Gastroesophageal sphincter (tissue), 4 donors: Measurements from ENCODE around the gene ALOX12B. TPM values are rescaled to one million over a fixed set of nuclear protein-coding genes. Genes with fewer than 3 reads are reported as not detected.

Experiments used
- ATAC-seq: fragments of 150-250 bp; one replicate; pipeline ENCODE4 v1.9.1; 2016; ENCODE audit warnings: mild to moderate bottlenecking, moderate library complexity
- H3K27ac ChIP-seq, 4 donors: fragments of 200-600 bp; sonication (generic) in 3 of 4; 1 replicate in 3 of 4; 2 replicates in 1 of 4; pipeline ENCODE4 v1.5.1; 2016 to 2019
- H3K27me3 ChIP-seq: fragments of 200-600 bp; sonication (generic); one replicate; pipeline ENCODE4 v1.5.1; 2019
- H3K36me3 ChIP-seq, 2 donors: fragments of 200-600 bp; sonication (generic); one replicate each; pipeline ENCODE4 v1.5.1; 2019; ENCODE audit warnings: control low read depth in 1 of 2
- H3K4me1 ChIP-seq, 3 donors: fragments of 200-600 bp; sonication (generic); 1 replicate in 2 of 3; 2 replicates in 1 of 3; pipeline ENCODE4 v1.5.1; 2016 to 2019; ENCODE audit warnings: control low read depth in 2 of 3
- H3K4me3 ChIP-seq, 2 donors: fragments of 200-600 bp; sonication (generic); one replicate each; pipeline ENCODE4 v1.5.1; 2019; ENCODE audit warnings: mild to moderate bottlenecking in 1 of 2, moderate library complexity in 1 of 2
- H3K9me3 ChIP-seq, 3 donors: fragments of 200-600 bp; sonication (generic); one replicate each; pipeline ENCODE4 v1.5.1; 2017 to 2019; ENCODE audit warnings: control low read depth in 2 of 3
- CTCF ChIP-seq, 4 experiments: fragments of 200-600 bp in 2 of 4; fragments of 450-650 bp in 2 of 4; sonication (generic) in 1 of 4; IDR thresholded peaks; one replicate each; pipeline ENCODE4 v1.5.1; 2017 to 2019; ENCODE audit warnings: antibody characterized with exemption in 4 of 4, mild to moderate bottlenecking in 2 of 4, moderate library complexity in 2 of 4
- EP300 ChIP-seq: sonication (generic); formaldehyde crosslinking; IDR thresholded peaks from one replicate; pipeline ENCODE4 v1.6.1; 2017; ENCODE audit warnings: antibody characterized with exemption, mild to moderate bottlenecking
- POLR2A ChIP-seq, 2 donors: fragments of 450-650 bp; IDR thresholded peaks; one replicate each; pipeline ENCODE4 v1.6.1; 2017; ENCODE audit warnings: antibody characterized with exemption in 2 of 2, mild to moderate bottlenecking in 2 of 2, moderate library complexity in 1 of 2
- POLR2AphosphoS5 ChIP-seq: sonication (generic); formaldehyde crosslinking; IDR thresholded peaks from one replicate; pipeline ENCODE4 v1.6.1; 2017; ENCODE audit warnings: antibody characterized with exemption
- WGBS, 2 donors: methylation state at CpG; one replicate each; pipeline ENCODE4 v1.1.5; 2018; ENCODE audit warnings: low coverage in 1 of 2; 5-methylcytosine and 5-hydroxymethylcytosine counted together
- total RNA-seq, 4 donors: library from RNA; depleted of rRNA; stranded (reverse); fragments of >200 nt; gene quantifications; one replicate each; pipeline ENCODE4 v1.1.0, GENCODE V29; 2016

The ALOX12B gene
- total RNA-seq, 4 donors from 2014 or later, result 0.17 TPM; not detected in 3

- 57% methylated on average over 2 of the region's 8 CpGs; no CpG with 5 or more reads in 1 of the 2 donors for WGBS, 2 donors
- ATAC-seq, result no peak
- Histone ChIP-seq H3K4me3 (no peak overlapping the region), H3K36me3 (no peaks in the 10 kb centered on the region), H3K27ac (no peak overlapping the region), H3K4me1 (no peaks in the 10 kb centered on the region), H3K9me3 (no peaks in the 10 kb centered on the region), H3K27me3 (peaks cover 57% of the 10 kb centered on the region)
- no peak for TF ChIP-seq CTCF (IDR thresholded peaks at IDR 0.05)
- TF ChIP-seq POLR2A (IDR thresholded peaks at IDR 0.05), result no peak
- no peak for TF ChIP-seq POLR2AphosphoS5
- no peak for TF ChIP-seq EP300
Measured at GRCh38 chr17:8096541-8096940, 9.0 kb upstream of the ALOX12B start.

- H3K4me1 ChIP-seq, result no peaks in the 10 kb centered on the region
- H3K9me3 ChIP-seq, result no peaks in the 10 kb centered on the region
- ATAC-seq, result no peak
- 49 to 64% methylated on average over 4 to 5 of the region's 6 CpGs for WGBS, 2 donors
- H3K4me3 ChIP-seq, result no peak overlapping the region
- H3K36me3 ChIP-seq, result no peaks in the 10 kb centered on the region
- TF ChIP-seq CTCF (IDR thresholded peaks at IDR 0.05) (no peak), POLR2A (IDR thresholded peaks at IDR 0.05) (no peak), POLR2AphosphoS5 (no peak), EP300 (no peak)
- H3K27me3 ChIP-seq, result peaks cover 67% of the 10 kb centered on the region
- no peak overlapping the region for H3K27ac ChIP-seq
Measured at GRCh38 chr17:8095361-8095760, 7.8 kb upstream of the ALOX12B start.

GRCh38 chr17:8091033-8091687 lies 3.6 kb upstream of the ALOX12B start:
- Histone ChIP-seq H3K4me1 (no peaks in the 10 kb centered on the region), H3K27me3 (peaks cover 92% of the 10 kb centered on the region), H3K4me3 (no peak overlapping the region), H3K27ac (no peak overlapping the region), H3K9me3 (no peaks in the 10 kb centered on the region), H3K36me3 (no peaks in the 10 kb centered on the region)
- WGBS, 2 donors, result 7 to 64% methylated on average over 3 to 6 of the region's 9 CpGs
- ATAC-seq, result no peak
- TF ChIP-seq EP300, result no peak
- TF ChIP-seq POLR2AphosphoS5, result no peak
- no peak for TF ChIP-seq CTCF (IDR thresholded peaks at IDR 0.05)
- TF ChIP-seq POLR2A (IDR thresholded peaks at IDR 0.05), result no peak

- H3K9me3 ChIP-seq, result no peaks in the 10 kb centered on the region
- no peak overlapping the region for H3K4me3 ChIP-seq
- TF ChIP-seq CTCF (IDR thresholded peaks at IDR 0.05), result no peak
- no peak for TF ChIP-seq POLR2AphosphoS5
- no peak for TF ChIP-seq EP300
- TF ChIP-seq POLR2A (IDR thresholded peaks at IDR 0.05), result no peak
- no peak overlapping the region for H3K27ac ChIP-seq
- 100% methylated on average over 1 to 2 of the region's 6 CpGs for WGBS, 2 donors
- no peaks in the 10 kb centered on the region for H3K36me3 ChIP-seq
- no peaks in the 10 kb centered on the region for H3K4me1 ChIP-seq
- peaks cover 92% of the 10 kb centered on the region for H3K27me3 ChIP-seq
- no peak for ATAC-seq
Measured at GRCh38 chr17:8089728-8090127, 2.2 kb upstream of the ALOX12B start.

- ATAC-seq, result no peak
- Histone ChIP-seq H3K4me1 (no peaks in the 10 kb centered on the region), H3K9me3 (no peaks in the 10 kb centered on the region), H3K27ac (no peak overlapping the region), H3K27me3 (peaks cover 95% of the 10 kb centered on the region), H3K36me3 (no peaks in the 10 kb centered on the region), H3K4me3 (no peak overlapping the region)
- 70 to 84% methylated on average over 2 to 3 of the region's 5 CpGs for WGBS, 2 donors
- TF ChIP-seq POLR2AphosphoS5, result no peak
Measured at GRCh38 chr17:8087952-8088230, 375 bp upstream of the ALOX12B start.
